ENCODE data around the gene PSMD14. TPM values are rescaled to one million over a fixed set of nuclear protein-coding genes. Genes with fewer than 3 reads are reported as not detected.
"Not testable (repeated sequence)": the region's sequence is repeated elsewhere in the genome, so short reads cannot be mapped to it uniquely, and the experiment has no call there.

Gene PSMD14
- total RNA-seq, 2 experiments from 2014 or later, result 49.2 to 84.3 TPM

DNA sequence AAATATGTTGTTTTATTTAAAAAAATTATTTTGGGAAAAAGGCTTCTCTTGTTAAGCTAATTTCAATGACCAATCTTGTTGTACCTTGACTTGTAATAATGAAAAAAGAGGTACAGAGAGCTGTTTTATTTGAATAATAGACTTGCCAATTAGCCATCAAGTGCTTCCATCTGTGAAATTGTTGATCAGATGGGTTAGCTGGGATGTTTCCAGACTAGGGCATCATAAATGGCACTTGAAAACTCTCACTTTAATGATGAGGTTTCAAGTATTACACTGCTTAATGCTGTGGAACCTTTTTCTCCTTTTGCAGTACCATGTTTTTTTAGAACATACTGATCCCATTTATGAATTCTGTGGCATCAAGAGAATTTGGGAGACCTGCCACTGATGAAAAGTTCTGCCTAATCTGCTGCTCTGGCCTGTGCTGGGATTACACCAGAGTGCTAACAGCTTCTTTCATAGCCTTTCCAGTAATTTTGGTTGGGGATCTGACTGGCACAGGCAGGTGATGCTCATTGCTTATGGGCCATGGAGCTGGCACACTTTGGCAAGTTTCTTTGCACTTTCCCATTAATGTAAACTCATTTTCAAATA, 24.2 kb downstream of the PSMD14 start:
- Histone ChIP-seq H3K4me3 (ENCODE audit: low read depth, low read length, poor library complexity, severe bottlenecking) (no peak overlapping the region), H3K27ac (ENCODE audit: low read depth, low read length, poor library complexity, severe bottlenecking) (no peak overlapping the region), H4K20me1 (ENCODE audit: insufficient read depth, low read length) (no peaks in the 10 kb centered on the region), H3K79me2 (ENCODE audit: insufficient read depth, low read depth, low read length) (peaks cover 45% of the 10 kb centered on the region; the same call in 1 of the 2 replicates), H2AFZ (ENCODE audit: low read length) (no peak overlapping the region), H3K9me2 (ENCODE audit: insufficient read depth, low read length) (no peaks in the 10 kb centered on the region), H3K4me2 (ENCODE audit: low read length) (no peak overlapping the region), H3K4me1 (ENCODE audit: insufficient read depth, low read length, poor library complexity, severe bottlenecking) (no peaks in the 10 kb centered on the region), H3K9me3 (ENCODE audit: low read length) (no peaks in the 10 kb centered on the region), H3K36me3 (ENCODE audit: insufficient read depth, low read length) (peaks cover 36% of the 10 kb centered on the region)
- TF ChIP-seq, protein P1, sequence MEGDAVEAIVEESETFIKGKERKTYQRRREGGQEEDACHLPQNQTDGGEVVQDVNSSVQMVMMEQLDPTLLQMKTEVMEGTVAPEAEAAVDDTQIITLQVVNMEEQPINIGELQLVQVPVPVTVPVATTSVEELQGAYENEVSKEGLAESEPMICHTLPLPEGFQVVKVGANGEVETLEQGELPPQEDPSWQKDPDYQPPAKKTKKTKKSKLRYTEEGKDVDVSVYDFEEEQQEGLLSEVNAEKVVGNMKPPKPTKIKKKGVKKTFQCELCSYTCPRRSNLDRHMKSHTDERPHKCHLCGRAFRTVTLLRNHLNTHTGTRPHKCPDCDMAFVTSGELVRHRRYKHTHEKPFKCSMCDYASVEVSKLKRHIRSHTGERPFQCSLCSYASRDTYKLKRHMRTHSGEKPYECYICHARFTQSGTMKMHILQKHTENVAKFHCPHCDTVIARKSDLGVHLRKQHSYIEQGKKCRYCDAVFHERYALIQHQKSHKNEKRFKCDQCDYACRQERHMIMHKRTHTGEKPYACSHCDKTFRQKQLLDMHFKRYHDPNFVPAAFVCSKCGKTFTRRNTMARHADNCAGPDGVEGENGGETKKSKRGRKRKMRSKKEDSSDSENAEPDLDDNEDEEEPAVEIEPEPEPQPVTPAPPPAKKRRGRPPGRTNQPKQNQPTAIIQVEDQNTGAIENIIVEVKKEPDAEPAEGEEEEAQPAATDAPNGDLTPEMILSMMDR (conservative IDR thresholded peaks at IDR 0.05; ENCODE audit: low read length), result no peak
- TF ChIP-seq EZH2phosphoT487 (IDR thresholded peaks at IDR 0.05; ENCODE audit: borderline replicate concordance, low read depth, low read length), result no peak
- ChIA-PET POLR2A (interaction anchor here (0.7 to 1.6 kb wide), 3 partner anchors 9 to 24 kb away, joined by 3 to 6 read pairs (median 3); partner anchors contain the start of gene PSMD14), CTCF (ENCODE audit: unreplicated experiment) (no interaction called here)
- DNase-seq (ENCODE audit: low spot score), result no peak
- intact Hi-C loops (cut with micrococcal nuclease; ENCODE audit: unreplicated experiment), result no loop called here
- no TSS peak for BruUV-seq (replicated peaks)

DNA sequence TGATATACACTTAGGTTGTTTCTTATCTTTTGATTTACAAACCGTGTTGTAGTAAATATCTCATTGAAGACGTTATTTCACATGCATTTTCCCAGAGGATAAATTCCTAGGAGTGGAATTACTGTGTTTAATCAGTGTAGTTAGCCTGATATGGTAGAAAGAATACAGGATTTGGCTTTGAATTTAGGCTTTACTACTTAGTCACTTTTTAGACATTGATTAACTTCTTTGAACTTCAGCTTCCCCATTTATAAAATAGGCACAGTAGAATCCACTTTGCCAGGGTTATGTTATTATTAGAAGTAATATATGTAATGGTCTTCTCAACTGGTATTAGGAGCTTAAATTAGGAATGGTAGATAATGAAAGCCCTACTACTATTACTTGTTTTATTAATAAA, 27.4 kb downstream of the PSMD14 start:
- Histone ChIP-seq H3K9me3 (ENCODE audit: low read length) (no peaks in the 10 kb centered on the region), H3K79me2 (ENCODE audit: insufficient read depth, low read depth, low read length) (peaks cover 51% of the 10 kb centered on the region; the same call in 1 of the 2 replicates), H2AFZ (ENCODE audit: low read length) (no peak overlapping the region), H3K27ac (ENCODE audit: low read depth, low read length, poor library complexity, severe bottlenecking) (no peak overlapping the region), H3K4me2 (ENCODE audit: low read length) (no peak overlapping the region), H3K36me3 (ENCODE audit: insufficient read depth, low read length) (peaks cover 43% of the 10 kb centered on the region), H4K20me1 (ENCODE audit: insufficient read depth, low read length) (no peaks in the 10 kb centered on the region), H3K4me3 (ENCODE audit: low read depth, low read length, poor library complexity, severe bottlenecking) (no peak overlapping the region), H3K9me2 (ENCODE audit: insufficient read depth, low read length) (no peaks in the 10 kb centered on the region), H3K4me1 (ENCODE audit: insufficient read depth, low read length, poor library complexity, severe bottlenecking) (peaks cover 4% of the 10 kb centered on the region)
- intact Hi-C loops (cut with micrococcal nuclease; ENCODE audit: unreplicated experiment), result no loop called here
- ChIA-PET CTCF (ENCODE audit: unreplicated experiment) (no interaction called here), POLR2A (interaction anchor here (0.9 to 1.4 kb wide), 4 partner anchors 41 to 198 kb away, joined by 3 to 4 read pairs (median 3); no protein-coding TSS in a partner anchor)
- DNase-seq (ENCODE audit: low spot score), result no peak
- BruUV-seq (replicated peaks), result no TSS peak
- TF ChIP-seq, protein P1 (conservative IDR thresholded peaks at IDR 0.05; ENCODE audit: low read length), result no peak
- no peak for TF ChIP-seq EZH2phosphoT487 (IDR thresholded peaks at IDR 0.05; ENCODE audit: borderline replicate concordance, low read depth, low read length)

DNA sequence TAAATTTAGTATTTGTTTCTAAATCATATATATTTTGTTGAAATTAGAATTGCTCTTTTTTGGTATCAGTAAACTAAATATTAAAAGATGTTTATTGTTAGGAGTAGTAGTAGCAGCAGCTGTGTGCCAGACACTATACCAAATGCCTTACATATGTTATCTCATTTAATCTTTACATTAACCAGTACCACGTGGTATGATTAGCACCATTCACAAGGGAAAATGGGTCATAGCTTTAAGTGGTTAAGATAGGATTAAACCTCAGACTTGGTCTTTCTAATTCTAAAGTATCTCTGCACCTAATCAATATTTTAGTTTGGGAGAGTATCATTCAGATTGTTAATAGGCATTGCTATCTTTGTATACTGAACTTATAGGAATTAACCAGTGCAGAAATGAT, 29.0 kb downstream of the PSMD14 start:
- Histone ChIP-seq H4K20me1 (ENCODE audit: insufficient read depth, low read length) (no peaks in the 10 kb centered on the region), H3K79me2 (ENCODE audit: insufficient read depth, low read depth, low read length) (peaks cover 48% of the 10 kb centered on the region; the same call in 1 of the 2 replicates), H3K9me3 (ENCODE audit: low read length) (no peaks in the 10 kb centered on the region; the same call in 1 of the 2 replicates), H2AFZ (ENCODE audit: low read length) (no peak overlapping the region), H3K4me2 (ENCODE audit: low read length) (no peak overlapping the region), H3K9me2 (ENCODE audit: insufficient read depth, low read length) (no peaks in the 10 kb centered on the region), H3K36me3 (ENCODE audit: insufficient read depth, low read length) (peaks cover 35% of the 10 kb centered on the region), H3K4me3 (ENCODE audit: low read depth, low read length, poor library complexity, severe bottlenecking) (no peak overlapping the region), H3K27ac (ENCODE audit: low read depth, low read length, poor library complexity, severe bottlenecking) (no peak overlapping the region), H3K4me1 (ENCODE audit: insufficient read depth, low read length, poor library complexity, severe bottlenecking) (peaks cover 4% of the 10 kb centered on the region)
- POLR2A ChIA-PET, result interaction anchor here (0.6 to 1.8 kb wide), 4 partner anchors 16 to 33 kb away, joined by 3 to 5 read pairs (median 4); partner anchors contain the start of gene PSMD14
- TF ChIP-seq EZH2phosphoT487 (IDR thresholded peaks at IDR 0.05; ENCODE audit: borderline replicate concordance, low read depth, low read length), result no peak
- TF ChIP-seq, protein P1 (conservative IDR thresholded peaks at IDR 0.05; ENCODE audit: low read length), result no peak
- intact Hi-C loops (cut with micrococcal nuclease; ENCODE audit: unreplicated experiment), result no loop called here
- CTCF ChIA-PET (ENCODE audit: unreplicated experiment), result no interaction called here
- no TSS peak for BruUV-seq (replicated peaks)
- no peak for DNase-seq (ENCODE audit: low spot score)

DNA sequence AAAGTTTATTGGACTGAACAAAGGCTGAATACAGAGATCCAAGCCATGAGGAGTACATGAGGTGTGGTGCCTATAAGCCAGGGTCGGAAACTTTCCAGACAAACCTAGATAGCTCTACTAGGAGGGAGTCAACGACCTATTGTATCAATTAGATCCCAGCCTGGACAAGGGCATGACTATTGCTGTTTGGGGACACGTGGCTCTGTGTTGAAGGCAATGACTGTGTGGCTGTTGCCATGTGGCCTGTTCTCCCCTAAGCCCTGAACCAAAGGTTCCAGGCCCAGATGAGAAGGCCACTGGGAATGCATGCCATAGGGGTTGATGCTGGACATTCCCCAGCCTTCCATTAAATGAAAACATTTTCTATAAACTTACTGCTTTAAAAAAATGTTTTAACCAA, 31.3 kb downstream of the PSMD14 start:
- peaks cover 63% of the 10 kb centered on the region; the same call in 1 of the 2 replicates for H3K79me2 ChIP-seq (ENCODE audit: insufficient read depth, low read depth, low read length)
- H3K27ac ChIP-seq (ENCODE audit: low read depth, low read length, poor library complexity, severe bottlenecking); H3K9me2 ChIP-seq (ENCODE audit: insufficient read depth, low read length); H2AFZ ChIP-seq (ENCODE audit: low read length); H4K20me1 ChIP-seq (ENCODE audit: insufficient read depth, low read length); DNase-seq (ENCODE audit: low spot score); CTCF ChIA-PET (ENCODE audit: unreplicated experiment); H3K4me2 ChIP-seq (ENCODE audit: low read length); H3K4me3 ChIP-seq (ENCODE audit: low read depth, low read length, poor library complexity, severe bottlenecking); H3K4me1 ChIP-seq (ENCODE audit: insufficient read depth, low read length, poor library complexity, severe bottlenecking); H3K9me3 ChIP-seq (ENCODE audit: low read length); intact Hi-C loops (cut with micrococcal nuclease; ENCODE audit: unreplicated experiment); BruUV-seq (replicated peaks): not testable (repeated sequence)
- peaks cover 40% of the 10 kb centered on the region for H3K36me3 ChIP-seq (ENCODE audit: insufficient read depth, low read length)
- POLR2A ChIA-PET, result interaction anchor here (0.7 kb wide), 1 partner anchor 873 kb away, joined by 4 read pairs; no protein-coding TSS in a partner anchor
